Neural cell (in vitro differentiated cells): ENCODE data around the gene MDM4.

ENCODE experiments used
- EP300 ChIP-seq: fragments of 450-650 bp; conservative IDR thresholded peaks from 2 replicates; pipeline ENCODE4 v1.6.1; 2014; ENCODE audit warnings: antibody characterized with exemption, mild to moderate bottlenecking, moderate library complexity; ENCODE audit not compliant: poor library complexity, severe bottlenecking
- EZH2 ChIP-seq: fragments of 200-600, 300-800 bp; shearing (Covaris generic), sonication (generic); IDR thresholded peaks from 2 replicates; pipeline ENCODE4 v1.6.1; 2014; ENCODE audit warnings: antibody characterized with exemption, low read length, borderline replicate concordance, mild to moderate bottlenecking; ENCODE audit not compliant: insufficient read depth, poor library complexity, severe bottlenecking
- MXI1 ChIP-seq: fragments of 450-650 bp; conservative IDR thresholded peaks from 2 replicates; pipeline ENCODE4 v1.6.1; 2014; ENCODE audit warnings: antibody characterized with exemption, mild to moderate bottlenecking; ENCODE audit not compliant: poor library complexity, severe bottlenecking
- POLR2AphosphoS5 ChIP-seq: IDR thresholded peaks from 2 replicates; pipeline ENCODE4 v1.6.1; 2012
- TF ChIP-seq, protein P1 (sequence below): fragments of 450-650 bp; IDR thresholded peaks from 2 replicates; pipeline ENCODE4 v1.5.1; 2014; ENCODE audit warnings: antibody characterized with exemption, mild to moderate bottlenecking, moderate library complexity; ENCODE audit not compliant: poor library complexity, severe bottlenecking

DNA sequence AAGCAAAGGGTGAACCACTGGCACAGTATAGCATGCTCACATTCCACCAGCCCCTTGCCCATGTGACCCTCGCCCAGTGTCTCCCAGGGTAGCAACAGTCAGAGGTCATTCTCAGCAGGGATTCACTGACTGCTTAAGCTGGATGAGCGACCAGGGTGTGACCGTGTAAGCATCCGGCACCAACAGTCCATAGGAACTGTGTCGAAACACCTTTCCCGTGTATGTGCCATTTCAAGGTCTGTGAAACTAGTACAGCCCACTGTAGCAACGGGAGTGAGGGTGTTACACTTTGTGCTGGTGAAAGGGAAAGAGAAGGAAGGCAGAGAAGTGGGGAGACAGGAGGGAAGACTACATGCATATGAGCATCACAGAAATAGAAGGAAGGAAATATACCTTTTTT lies 32.4 kb upstream of the MDM4 start:
- no peak for TF ChIP-seq EP300
- TF ChIP-seq, protein P1, sequence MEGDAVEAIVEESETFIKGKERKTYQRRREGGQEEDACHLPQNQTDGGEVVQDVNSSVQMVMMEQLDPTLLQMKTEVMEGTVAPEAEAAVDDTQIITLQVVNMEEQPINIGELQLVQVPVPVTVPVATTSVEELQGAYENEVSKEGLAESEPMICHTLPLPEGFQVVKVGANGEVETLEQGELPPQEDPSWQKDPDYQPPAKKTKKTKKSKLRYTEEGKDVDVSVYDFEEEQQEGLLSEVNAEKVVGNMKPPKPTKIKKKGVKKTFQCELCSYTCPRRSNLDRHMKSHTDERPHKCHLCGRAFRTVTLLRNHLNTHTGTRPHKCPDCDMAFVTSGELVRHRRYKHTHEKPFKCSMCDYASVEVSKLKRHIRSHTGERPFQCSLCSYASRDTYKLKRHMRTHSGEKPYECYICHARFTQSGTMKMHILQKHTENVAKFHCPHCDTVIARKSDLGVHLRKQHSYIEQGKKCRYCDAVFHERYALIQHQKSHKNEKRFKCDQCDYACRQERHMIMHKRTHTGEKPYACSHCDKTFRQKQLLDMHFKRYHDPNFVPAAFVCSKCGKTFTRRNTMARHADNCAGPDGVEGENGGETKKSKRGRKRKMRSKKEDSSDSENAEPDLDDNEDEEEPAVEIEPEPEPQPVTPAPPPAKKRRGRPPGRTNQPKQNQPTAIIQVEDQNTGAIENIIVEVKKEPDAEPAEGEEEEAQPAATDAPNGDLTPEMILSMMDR, result no peak
- no peak for TF ChIP-seq MXI1
- no peak for TF ChIP-seq EZH2
- TF ChIP-seq POLR2AphosphoS5, result no peak
